ENCODE measurements around the gene TMEM132E. TPM values are rescaled to one million over a fixed set of nuclear protein-coding genes. Genes with fewer than 3 reads are reported as not detected.

The TMEM132E gene
- total and polyA plus RNA-seq, 2 of the 4 experiments (the other 2 are of a cell fraction), result not detected

DNA sequence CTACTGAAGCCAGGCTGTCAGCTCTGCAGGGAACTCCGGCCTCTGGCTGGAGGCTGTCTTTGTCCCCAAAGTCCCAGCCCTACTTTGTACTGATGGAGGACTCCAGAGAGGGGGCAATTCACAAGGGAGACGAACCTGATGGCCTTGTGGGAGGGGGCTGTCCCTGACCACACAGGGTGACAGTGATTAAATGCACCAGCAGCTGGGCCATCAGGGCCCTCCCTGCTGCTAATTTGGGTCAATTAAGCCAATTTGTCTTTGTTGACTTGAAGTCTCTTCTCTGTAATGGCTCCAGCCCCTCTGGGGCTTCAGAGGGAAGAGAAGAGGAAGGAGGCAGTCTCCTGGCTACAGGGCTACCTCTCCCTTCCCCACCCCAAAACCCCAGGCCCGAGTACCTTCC lies 22.0 kb downstream of the TMEM132E start:
- Histone ChIP-seq H3K4me2 (ENCODE audit: low read depth, low read length) (no peak overlapping the region), H3K27me3 (ENCODE audit: control insufficient read depth, insufficient read depth, low read length) (no peaks in the 10 kb centered on the region; the same call in 1 of the 2 replicates), H4K5ac (ENCODE audit: low read depth, low read length) (no peak overlapping the region), H3K56ac (ENCODE audit: extremely low read depth, insufficient read depth, low read length) (no peak overlapping the region), H3K36me3 (ENCODE audit: control insufficient read depth, insufficient read depth, low read length) (no peaks in the 10 kb centered on the region), H2BK20ac (ENCODE audit: low read depth, low read length) (no peak overlapping the region), H3K4ac (ENCODE audit: low read depth, low read length) (no peak overlapping the region), H2AK9ac (replicated peaks; ENCODE audit: low read depth, low read length, poor library complexity) (no peak overlapping the region), H2AFZ (replicated peaks; ENCODE audit: low read length, poor library complexity) (no peak overlapping the region), H4K8ac (ENCODE audit: low read depth in 2 of 2, low read length in 2 of 2) (no peak overlapping the region), H3K4me3 (ENCODE audit: insufficient read depth, low read depth, low read length) (no peak overlapping the region), H3K79me1 (ENCODE audit: low read depth in 1 of 2, low read length in 2 of 2) (no peaks in the 10 kb centered on the region), H3K18ac (ENCODE audit: low read depth, low read length) (no peak overlapping the region), H2BK120ac (ENCODE audit: low read depth, low read length) (no peak overlapping the region), H2BK5ac (ENCODE audit: low read depth, low read length, poor library complexity, severe bottlenecking) (no peak overlapping the region), H2BK15ac (ENCODE audit: low read depth, low read length) (no peak overlapping the region), H3K9me1 (ENCODE audit: insufficient read depth, low read length) (no peaks in the 10 kb centered on the region), H3K23ac (ENCODE audit: low read depth, low read length) (no peak overlapping the region), H3K9ac (ENCODE audit: low read depth, low read length) (no peak overlapping the region), H3K27ac (ENCODE audit: insufficient read depth, low read length) (no peak overlapping the region), H3K9me3 (ENCODE audit: control insufficient read depth, insufficient read depth, low read length) (no peaks in the 10 kb centered on the region), H4K91ac (ENCODE audit: insufficient read depth, low read depth, low read length) (no peak overlapping the region), H3K14ac (replicated peaks; ENCODE audit: low read depth, low read length) (no peak overlapping the region), H4K20me1 (ENCODE audit: insufficient read depth, low read length) (no peaks in the 10 kb centered on the region), H2AK5ac (ENCODE audit: low read depth, low read length) (no peak overlapping the region), H3K4me1 (ENCODE audit: control insufficient read depth, insufficient read depth, low read length) (no peaks in the 10 kb centered on the region)
- ChIA-PET POLR2A (ENCODE audit: unreplicated experiment) (no interaction called here), CTCF (no interaction called here)
- DNase-seq (no peak), ATAC-seq (ENCODE audit: low read depth) (no peak)
- in situ Hi-C loops (cut with MboI; ENCODE audit: low sequenced_read_pairs), result no loop called here
- intact Hi-C loops (cut with micrococcal nuclease), result no loop called here
- WGBS, 2 experiments (ENCODE audit: extremely low coverage in 2 of 2, insufficient read length in 1 of 2), result no CpG with 5 or more reads among the region's 3 CpGs
- no TSS peak for BruUV-seq (replicated peaks)
- TF ChIP-seq MXI1 (IDR thresholded peaks at IDR 0.05; ENCODE audit: borderline replicate concordance, low read depth, low read length) (no peak), SMC3 (IDR thresholded peaks at IDR 0.05; ENCODE audit: low read depth, low read length) (no peak)
- dilution Hi-C loops (cut with HindIII; ENCODE audit: low sequenced_read_pairs, unreplicated experiment), result no loop called here

Data from IMR-90 (cell line).